NCI-H774 (cell line): Measurements from ENCODE around the gene CSE1L.
"Not testable (repeated sequence)": the region's sequence is repeated elsewhere in the genome, so short reads cannot be mapped to it uniquely, and the experiment has no call there.

Experiments
- DNase-seq: peaks from one replicate; lab custom pipeline; 2025; lab: John Stamatoyannopoulos, UW

Gene CSE1L

GRCh38 chr20:49132995-49133478 is 86.9 kb downstream of the CSE1L start:
- DNase-seq = no peak

- DNase-seq = no peak
Measured at GRCh38 chr20:49133571-49133970, 87.5 kb downstream of the CSE1L start.

- DNase-seq = not testable (repeated sequence)
Measured at GRCh38 chr20:49134797-49135196, 88.7 kb downstream of the CSE1L start.

GRCh38 chr20:49136817-49137571 is 90.9 kb downstream of the CSE1L start:
- DNase-seq = no peak

- no peak for DNase-seq
Measured at GRCh38 chr20:49138431-49138830, 92.3 kb downstream of the CSE1L start.

- DNase-seq = no peak
Measured at GRCh38 chr20:49140411-49140810, 94.3 kb downstream of the CSE1L start.

- DNase-seq = no peak
Measured at GRCh38 chr20:49140834-49141233, 94.7 kb downstream of the CSE1L start.
